ENCODE data around the gene NUDT13. TPM values are rescaled to one million over a fixed set of nuclear protein-coding genes. Genes with fewer than 3 reads are reported as not detected.
"Not testable (repeated sequence)": the region's sequence is repeated elsewhere in the genome, so short reads cannot be mapped to it uniquely, and the experiment has no call there.

The NUDT13 gene
- total and polyA plus RNA-seq, 2 experiments from 2014 or later = 1.4 to 1.7 TPM

- peak within 1 kb of the TSS; percentile 99 for H3K4me2 ChIP-seq (ENCODE audit: unreplicated experiment)
- H3K27me3 ChIP-seq (replicated peaks; ENCODE audit: insufficient read depth) = no peaks in the 10 kb centered on the region
- no peaks in the 10 kb centered on the region for H3K9me2 ChIP-seq (ENCODE audit: insufficient read depth)
- no peaks in the 10 kb centered on the region for H4K20me1 ChIP-seq (ENCODE audit: insufficient read depth)
- H3K9ac ChIP-seq = peak within 1 kb of the TSS; percentile 98
- WGBS, 2 experiments (ENCODE audit: low coverage in 1 of 2, low lambda C conversion rate in 2 of 2, missing lambda C conversion rate in 2 of 2) = 1 to 2% methylated on average over 64 to 72 of the region's 75 CpGs
- peak; percentile 99 for DNase-seq
- peak within 1 kb of the TSS; percentile 97 for H3K27ac ChIP-seq
- peaks cover 13% of the 10 kb centered on the region for H3K4me1 ChIP-seq (ENCODE audit: insufficient read depth)
- H2AFZ ChIP-seq = peak within 1 kb of the TSS; percentile 94
- H3K9me3 ChIP-seq (ENCODE audit: low read depth) = no peaks in the 10 kb centered on the region
- peaks cover 48% of the 10 kb centered on the region for H3K79me2 ChIP-seq (ENCODE audit: insufficient read depth)
- no peaks in the 10 kb centered on the region for H3K36me3 ChIP-seq (ENCODE audit: low read depth)
- H3F3A ChIP-seq (ENCODE audit: insufficient read depth) = peaks cover 33% of the 10 kb centered on the region
- TF ChIP-seq EZH2 (IDR thresholded peaks at IDR 0.05; ENCODE audit: insufficient read depth, poor library complexity, severe bottlenecking) (no peak), EZH2phosphoT487 (IDR thresholded peaks at IDR 0.05; ENCODE audit: insufficient read depth, low read depth) (no peak)
- peak within 1 kb of the TSS; percentile 96 for H3K4me3 ChIP-seq
- in situ Hi-C loops (cut with MboI) = no loop called here
Measured at GRCh38 chr10:73096449-73097304, 13.6 kb upstream of the NUDT13 start, which contains the start of gene P4HA1. Gene P4HA1 (minus strand): TSS chr10:73096866. CDS start chr10:73074883, 21,983 bp downstream.

- Histone ChIP-seq H3K4me2 (ENCODE audit: unreplicated experiment) (peak overlapping the region; percentile 74), H3K9me3 (ENCODE audit: low read depth) (no peaks in the 10 kb centered on the region), H2AFZ (peak overlapping the region; percentile 94), H3K9me2 (ENCODE audit: insufficient read depth) (no peaks in the 10 kb centered on the region), H3K9ac (peak overlapping the region; percentile 98), H4K20me1 (ENCODE audit: insufficient read depth) (no peaks in the 10 kb centered on the region), H3K4me1 (ENCODE audit: insufficient read depth) (peaks cover 11% of the 10 kb centered on the region), H3F3A (ENCODE audit: insufficient read depth) (peaks cover 33% of the 10 kb centered on the region), H3K27ac (peak overlapping the region; percentile 97), H3K27me3 (replicated peaks; ENCODE audit: insufficient read depth) (no peaks in the 10 kb centered on the region), H3K4me3 (peak overlapping the region; percentile 96), H3K79me2 (ENCODE audit: insufficient read depth) (peaks cover 41% of the 10 kb centered on the region), H3K36me3 (ENCODE audit: low read depth) (no peaks in the 10 kb centered on the region)
- in situ Hi-C loops (cut with MboI) = no loop called here
- WGBS, 2 experiments (ENCODE audit: low coverage in 1 of 2, low lambda C conversion rate in 2 of 2, missing lambda C conversion rate in 2 of 2) = 32 to 44% methylated on average over 4 of the region's 4 CpGs
- TF ChIP-seq EZH2 (IDR thresholded peaks at IDR 0.05; ENCODE audit: insufficient read depth, poor library complexity, severe bottlenecking) (no peak), EZH2phosphoT487 (IDR thresholded peaks at IDR 0.05; ENCODE audit: insufficient read depth, low read depth) (no peak)
- DNase-seq = peak; percentile 30
Measured at GRCh38 chr10:73097305-73097670, 13.0 kb upstream of the NUDT13 start.

- TF ChIP-seq EZH2 (IDR thresholded peaks at IDR 0.05; ENCODE audit: insufficient read depth, poor library complexity, severe bottlenecking) (no peak), EZH2phosphoT487 (IDR thresholded peaks at IDR 0.05; ENCODE audit: insufficient read depth, low read depth) (no peak)
- Histone ChIP-seq H3K79me2 (ENCODE audit: insufficient read depth) (peaks cover 24% of the 10 kb centered on the region), H3K4me1 (ENCODE audit: insufficient read depth) (peaks cover 8% of the 10 kb centered on the region), H3K9ac (no peak overlapping the region), H3K9me2 (ENCODE audit: insufficient read depth) (no peaks in the 10 kb centered on the region), H3K27ac (no peak overlapping the region), H3K36me3 (ENCODE audit: low read depth) (no peaks in the 10 kb centered on the region), H2AFZ (no peak overlapping the region), H3K27me3 (replicated peaks; ENCODE audit: insufficient read depth) (no peaks in the 10 kb centered on the region), H3K4me3 (no peak overlapping the region), H3K4me2 (ENCODE audit: unreplicated experiment) (no peak overlapping the region), H4K20me1 (ENCODE audit: insufficient read depth) (no peaks in the 10 kb centered on the region), H3K9me3 (ENCODE audit: low read depth) (no peaks in the 10 kb centered on the region), H3F3A (ENCODE audit: insufficient read depth) (peaks cover 30% of the 10 kb centered on the region)
- 10 to 20% methylated on average over 1 of the region's 1 CpG for whole genome bisulfite sequencing, 2 experiments (ENCODE audit: low coverage in 1 of 2, low lambda C conversion rate in 2 of 2, missing lambda C conversion rate in 2 of 2)
- no peak for DNase-seq
- in situ Hi-C loops (cut with MboI) = no loop called here
Measured at GRCh38 chr10:73099141-73099540, 11.1 kb upstream of the NUDT13 start.

GRCh38 chr10:73106301-73106700, 4.0 kb upstream of the NUDT13 start:
- no peaks in the 10 kb centered on the region for H3K36me3 ChIP-seq (ENCODE audit: low read depth)
- H3K27ac ChIP-seq = no peak overlapping the region
- no peaks in the 10 kb centered on the region for H3K9me2 ChIP-seq (ENCODE audit: insufficient read depth)
- no peaks in the 10 kb centered on the region for H3K9me3 ChIP-seq (ENCODE audit: low read depth)
- H3K4me1 ChIP-seq (ENCODE audit: insufficient read depth) = peaks cover 4% of the 10 kb centered on the region
- no peaks in the 10 kb centered on the region for H3K79me2 ChIP-seq (ENCODE audit: insufficient read depth)
- H3K4me3 ChIP-seq = no peak overlapping the region
- H2AFZ ChIP-seq = no peak overlapping the region
- H3K4me2 ChIP-seq (ENCODE audit: unreplicated experiment) = no peak overlapping the region
- H3K9ac ChIP-seq = no peak overlapping the region
- in situ Hi-C loops (cut with MboI) = no loop called here
- peaks cover 12% of the 10 kb centered on the region for H3F3A ChIP-seq (ENCODE audit: insufficient read depth)
- no peak for DNase-seq
- TF ChIP-seq EZH2 (IDR thresholded peaks at IDR 0.05; ENCODE audit: insufficient read depth, poor library complexity, severe bottlenecking) (no peak), EZH2phosphoT487 (IDR thresholded peaks at IDR 0.05; ENCODE audit: insufficient read depth, low read depth) (no peak)
- no peaks in the 10 kb centered on the region for H3K27me3 ChIP-seq (replicated peaks; ENCODE audit: insufficient read depth)
- WGBS, 2 experiments (ENCODE audit: low coverage in 1 of 2, low lambda C conversion rate in 2 of 2, missing lambda C conversion rate in 2 of 2) = 85 to 91% methylated on average over 3 of the region's 3 CpGs
- no peaks in the 10 kb centered on the region for H4K20me1 ChIP-seq (ENCODE audit: insufficient read depth)

- H4K20me1 ChIP-seq (ENCODE audit: insufficient read depth) = not testable (repeated sequence)
- 98 to 100% methylated on average over 4 of the region's 4 CpGs for WGBS, 2 experiments (ENCODE audit: low coverage in 1 of 2, low lambda C conversion rate in 2 of 2, missing lambda C conversion rate in 2 of 2)
Measured at GRCh38 chr10:73109248-73109652, 1.0 kb upstream of the NUDT13 start.

GRCh38 chr10:73112032-73112431, 1.8 kb downstream of the NUDT13 start:
- H3K79me2 ChIP-seq (ENCODE audit: insufficient read depth); H3K4me2 ChIP-seq (ENCODE audit: unreplicated experiment); DNase-seq; in situ Hi-C loops (cut with MboI); H4K20me1 ChIP-seq (ENCODE audit: insufficient read depth); H3K9me2 ChIP-seq (ENCODE audit: insufficient read depth); H3K36me3 ChIP-seq (ENCODE audit: low read depth); H3K4me3 ChIP-seq; H2AFZ ChIP-seq; H3K9me3 ChIP-seq (ENCODE audit: low read depth); H3K27me3 ChIP-seq (replicated peaks; ENCODE audit: insufficient read depth): not testable (repeated sequence)
- H3K4me1 ChIP-seq (ENCODE audit: insufficient read depth) = peaks cover 24% of the 10 kb centered on the region
- peak overlapping the region; percentile 84; the same call in 1 of the 2 replicates for H3K9ac ChIP-seq
- peaks cover 33% of the 10 kb centered on the region for H3F3A ChIP-seq (ENCODE audit: insufficient read depth)
- peak overlapping the region; percentile 94 for H3K27ac ChIP-seq
- 93 to 97% methylated on average over 13 of the region's 13 CpGs for WGBS, 2 experiments (ENCODE audit: low coverage in 1 of 2, low lambda C conversion rate in 2 of 2, missing lambda C conversion rate in 2 of 2)

More at GRCh38 chr10:73109248-73109652, 1.0 kb upstream of the NUDT13 start:
- H3K4me3 ChIP-seq; H3K9ac ChIP-seq; H3K4me2 ChIP-seq (ENCODE audit: unreplicated experiment); H3K36me3 ChIP-seq (ENCODE audit: low read depth); H3K27ac ChIP-seq; H3K79me2 ChIP-seq (ENCODE audit: insufficient read depth); H3K9me2 ChIP-seq (ENCODE audit: insufficient read depth); DNase-seq; H3K27me3 ChIP-seq (replicated peaks; ENCODE audit: insufficient read depth); in situ Hi-C loops (cut with MboI); H2AFZ ChIP-seq; H3K9me3 ChIP-seq (ENCODE audit: low read depth): not testable (repeated sequence)
- Histone ChIP-seq H3F3A (ENCODE audit: insufficient read depth) (peaks cover 33% of the 10 kb centered on the region), H3K4me1 (ENCODE audit: insufficient read depth) (peaks cover 24% of the 10 kb centered on the region)

Measured in GM23248 (cell line).